Effector memory CD4-positive, alpha-beta T cell (primary cell): Measurements from ENCODE around the gene VPS18.

Experiments used
- DNase-seq, 3 donors: peaks; one replicate each; pipeline ENCODE4 v3.0.0-alpha.2; 2020
- H3K27ac ChIP-seq: 2 replicates; pipeline ENCODE4 v1.7.0; 2013; ENCODE audit warnings: mild to moderate bottlenecking, low read length, moderate library complexity; ENCODE audit not compliant: insufficient read depth, poor library complexity, severe bottlenecking
- H3K27me3 ChIP-seq: replicated peaks from 2 replicates; pipeline ENCODE4 v1.7.0; 2013; ENCODE audit warnings: mild to moderate bottlenecking, low read length; ENCODE audit not compliant: insufficient read depth, control insufficient read depth, poor library complexity, severe bottlenecking
- H3K36me3 ChIP-seq: 2 replicates; pipeline ENCODE4 v1.7.0; 2013; ENCODE audit warnings: mild to moderate bottlenecking, low read length, moderate library complexity; ENCODE audit not compliant: control insufficient read depth, insufficient read depth
- H3K4me1 ChIP-seq: 2 replicates; pipeline ENCODE4 v1.7.0; 2013; ENCODE audit warnings: low read length, mild to moderate bottlenecking; ENCODE audit not compliant: control insufficient read depth, insufficient read depth, poor library complexity, severe bottlenecking
- H3K4me3 ChIP-seq: 2 replicates; pipeline ENCODE4 v1.7.0; 2013; ENCODE audit warnings: low read length, low read depth, mild to moderate bottlenecking; ENCODE audit not compliant: insufficient read depth, poor library complexity, severe bottlenecking
- H3K9me3 ChIP-seq: 2 replicates; pipeline ENCODE4 v1.7.0; 2013; ENCODE audit warnings: mild to moderate bottlenecking, low read length, moderate library complexity; ENCODE audit not compliant: control insufficient read depth

Gene VPS18

DNA sequence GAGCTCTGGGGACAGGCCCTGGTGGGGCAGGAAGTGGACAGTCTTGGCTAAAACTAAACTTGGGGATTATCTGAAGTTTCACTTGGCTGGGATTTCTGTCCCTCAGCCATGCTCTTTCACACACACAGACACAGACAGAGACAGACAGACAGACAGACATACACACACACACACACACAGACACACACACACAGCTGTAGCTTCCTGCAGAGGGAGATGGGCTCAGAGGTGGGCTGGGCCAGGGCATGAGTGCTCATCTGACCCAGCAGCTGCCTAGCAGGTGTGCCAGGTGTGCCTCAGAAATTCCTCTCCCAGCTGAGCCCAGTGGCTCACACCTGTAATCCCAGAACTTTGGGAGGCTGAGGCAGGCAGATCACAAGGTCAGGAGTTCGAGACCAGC, 23.5 kb upstream of the VPS18 start:
- no peak for DNase-seq
- H3K4me1 ChIP-seq, result peaks cover 4% of the 10 kb centered on the region
- no peak overlapping the region for H3K4me3 ChIP-seq
- H3K9me3 ChIP-seq, result no peaks in the 10 kb centered on the region
- no peaks in the 10 kb centered on the region for H3K36me3 ChIP-seq
- H3K27me3 ChIP-seq, result no peaks in the 10 kb centered on the region
- H3K27ac ChIP-seq, result no peak overlapping the region

DNA sequence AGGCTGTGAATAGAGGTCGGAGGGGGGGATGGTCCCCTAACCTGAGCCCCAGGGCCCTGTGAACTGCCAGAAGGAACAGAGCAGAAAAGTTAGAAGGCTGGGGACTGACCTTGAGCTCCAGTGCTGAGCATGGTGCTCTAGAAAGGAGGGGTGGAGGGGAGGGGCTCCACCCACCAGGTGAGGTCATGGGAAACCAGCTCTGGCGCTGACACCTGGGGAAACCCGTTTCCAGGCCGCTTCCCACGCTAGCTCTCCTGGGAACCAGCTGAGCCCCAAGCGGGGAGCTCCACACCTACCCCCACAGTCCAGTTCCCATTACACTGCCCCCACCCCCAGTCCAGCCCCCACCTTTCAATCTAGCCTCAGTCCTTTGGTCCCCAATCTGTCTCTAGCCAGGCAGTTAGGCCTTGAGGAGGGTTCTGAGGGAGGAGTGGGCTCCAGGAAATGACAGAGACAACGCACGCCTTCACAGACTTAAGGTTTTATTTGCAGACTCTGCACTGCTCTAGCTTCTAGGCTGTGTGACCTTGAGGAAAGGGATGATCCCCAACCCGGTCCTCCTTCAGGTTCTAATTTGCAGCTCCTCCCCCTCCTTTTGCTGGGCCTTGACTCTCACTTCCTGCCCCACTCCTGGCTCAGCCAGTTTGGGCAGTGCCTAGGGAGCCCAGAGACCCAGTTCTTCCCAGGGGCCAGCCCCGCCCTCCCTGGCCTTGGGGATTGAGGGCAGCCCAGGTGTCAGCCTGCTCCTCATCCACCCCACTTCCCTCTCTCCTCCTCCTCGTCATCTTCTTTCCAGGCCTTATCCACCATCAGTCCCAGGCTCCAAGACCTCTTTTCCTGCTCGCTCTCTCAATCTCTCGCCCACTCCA, 22.3 kb upstream of the VPS18 start:
- H3K27me3 ChIP-seq, result no peaks in the 10 kb centered on the region
- peaks cover 4% of the 10 kb centered on the region for H3K4me1 ChIP-seq
- no peaks in the 10 kb centered on the region for H3K9me3 ChIP-seq
- no peaks in the 10 kb centered on the region for H3K36me3 ChIP-seq
- no peak overlapping the region for H3K27ac ChIP-seq
- H3K4me3 ChIP-seq, result no peak overlapping the region
- no peak for DNase-seq

DNA sequence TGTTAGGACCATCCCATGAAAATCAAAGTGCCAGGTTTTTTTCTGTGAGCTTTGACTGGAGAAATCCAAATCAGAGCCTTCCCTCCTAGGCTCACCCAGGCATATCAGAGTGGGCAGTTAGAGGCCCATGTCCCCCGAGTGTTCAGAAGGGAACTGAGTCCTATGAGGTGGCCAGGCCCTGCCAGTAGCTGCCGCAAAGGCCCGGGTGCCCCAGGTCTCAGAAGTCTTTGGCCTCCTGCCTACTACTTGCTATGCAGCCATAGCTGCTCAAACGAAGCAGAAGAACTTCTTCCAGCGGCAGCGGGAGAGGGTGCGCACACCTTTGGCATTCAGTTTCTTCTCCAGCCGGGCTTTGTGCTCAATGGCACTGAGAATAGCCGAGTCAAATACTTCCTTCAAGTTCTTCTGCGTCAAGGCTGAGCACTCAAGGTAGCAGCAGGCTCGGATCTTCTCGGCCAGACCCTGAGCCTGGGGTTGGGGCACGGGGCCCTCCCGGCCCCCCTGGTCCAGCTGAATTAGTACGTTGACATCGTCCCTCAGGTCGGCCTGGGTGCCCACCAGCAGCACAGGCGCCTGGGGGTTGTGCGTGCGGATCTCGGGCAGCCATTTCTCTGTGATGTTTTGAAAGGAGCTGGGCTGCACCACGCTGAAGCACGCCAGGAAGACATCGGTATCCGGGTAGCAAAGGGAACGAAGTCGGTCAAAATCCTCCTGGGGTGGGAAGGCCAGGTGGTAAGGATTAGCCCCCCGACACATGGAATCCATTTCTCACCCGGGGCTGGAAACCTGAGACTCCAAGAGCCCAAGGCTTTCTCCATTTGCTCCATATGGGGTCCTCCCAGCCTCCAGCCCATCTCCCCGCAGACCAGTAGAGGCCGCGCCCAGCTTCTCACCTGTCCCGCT, 21.2 kb upstream of the VPS18 start:
- H3K27ac ChIP-seq, result no peak overlapping the region
- no peak for DNase-seq
- no peaks in the 10 kb centered on the region for H3K27me3 ChIP-seq
- no peaks in the 10 kb centered on the region for H3K9me3 ChIP-seq
- H3K4me3 ChIP-seq, result peak overlapping the region; percentile 57
- no peaks in the 10 kb centered on the region for H3K36me3 ChIP-seq
- H3K4me1 ChIP-seq, result peaks cover 4% of the 10 kb centered on the region

DNA sequence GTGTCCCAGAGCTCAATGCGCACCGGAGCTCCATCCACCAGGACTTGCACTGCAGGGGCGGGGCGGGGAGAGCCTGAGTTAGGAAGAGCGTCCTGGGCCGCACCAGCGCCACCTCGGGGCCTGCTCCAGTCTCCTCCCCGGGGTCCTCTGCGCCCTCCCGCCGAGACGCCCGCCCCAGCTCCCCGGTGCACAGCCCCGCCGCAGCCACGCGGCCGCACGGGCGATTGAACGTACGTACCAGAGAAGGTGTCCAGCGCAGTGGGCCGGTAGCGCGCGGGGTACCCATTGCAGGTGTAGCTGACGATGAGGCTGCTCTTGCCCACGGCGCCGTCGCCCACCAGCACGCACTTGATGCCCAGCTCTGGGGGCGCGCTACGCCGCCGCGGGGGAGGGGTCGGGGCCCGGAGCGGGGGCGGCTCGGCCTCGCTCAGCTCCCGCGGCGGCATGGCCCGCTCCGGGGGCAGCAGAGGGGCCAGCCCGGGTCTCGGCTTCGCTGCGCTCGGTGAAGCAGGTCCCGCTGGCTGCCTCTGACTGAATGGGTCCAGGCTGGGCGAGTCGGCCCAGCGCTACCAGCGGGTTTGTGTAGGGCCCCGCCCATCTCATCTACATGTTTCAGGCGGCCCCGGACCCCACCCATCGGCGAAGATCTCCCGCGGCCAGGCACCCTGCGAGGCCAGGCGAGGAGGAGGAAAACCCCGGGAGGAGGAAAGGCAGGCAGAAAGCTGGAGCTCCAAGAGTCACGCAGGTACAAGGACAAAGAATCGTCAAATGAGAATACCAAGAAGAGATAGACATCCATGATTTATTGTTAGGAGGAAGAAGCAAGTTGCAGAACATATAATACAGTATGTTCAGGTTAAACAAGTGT, 20.3 kb upstream of the VPS18 start, which contains the start of gene RHOV:
TSS of gene RHOV (minus strand) at position 541 of the 868 bp plus-strand sequence. CDS start at position 446, 95 bp downstream.
- H3K9me3 ChIP-seq, result no peaks in the 10 kb centered on the region
- peak within 1 kb of the TSS; percentile 57 for H3K4me3 ChIP-seq
- H3K27ac ChIP-seq, result no peak within 1 kb of the TSS
- no peaks in the 10 kb centered on the region for H3K27me3 ChIP-seq
- no peaks in the 10 kb centered on the region for H3K36me3 ChIP-seq
- H3K4me1 ChIP-seq, result peaks cover 4% of the 10 kb centered on the region
- peak; percentile 29 to 46 (median 38) for DNase-seq

DNA sequence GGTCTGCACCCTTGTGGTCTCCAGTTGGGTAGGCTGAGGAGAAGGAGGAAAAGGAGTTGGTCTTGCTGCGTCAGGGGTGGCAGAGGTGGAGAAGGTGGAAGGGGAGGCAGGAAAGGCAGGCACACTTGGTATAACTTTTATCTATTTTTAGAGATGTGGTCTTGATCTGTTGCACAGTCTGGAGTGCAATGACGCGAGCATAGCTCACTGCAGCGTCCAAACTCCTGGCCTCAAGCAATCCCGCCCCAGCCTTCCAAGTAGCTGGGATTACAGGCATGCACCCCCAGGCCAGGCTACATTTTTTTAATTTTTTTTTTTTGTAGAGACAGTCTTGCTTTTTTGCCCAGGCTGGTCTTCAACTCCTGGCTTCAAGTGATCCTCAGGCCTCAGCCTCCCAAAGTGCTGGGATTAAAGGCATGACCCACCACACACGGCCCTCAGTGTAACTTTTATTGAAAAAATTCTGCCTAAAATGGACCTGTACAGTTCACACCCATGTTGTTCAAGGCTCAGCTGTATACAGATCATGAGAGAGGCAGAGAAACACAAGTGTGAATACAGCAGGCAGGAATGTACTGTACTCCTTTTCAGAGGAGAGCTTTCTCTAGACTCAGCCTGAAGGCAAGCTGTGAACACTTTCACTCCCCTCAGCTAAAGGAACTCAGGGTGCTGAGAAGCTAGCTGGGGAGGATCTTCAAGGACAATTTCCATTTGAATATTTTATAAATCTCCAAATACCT, 18.1 kb upstream of the VPS18 start:
- Histone ChIP-seq H3K27ac (no peak overlapping the region), H3K27me3 (no peaks in the 10 kb centered on the region), H3K4me1 (peaks cover 4% of the 10 kb centered on the region), H3K9me3 (no peaks in the 10 kb centered on the region), H3K4me3 (no peak overlapping the region), H3K36me3 (no peaks in the 10 kb centered on the region)
- no peak for DNase-seq

DNA sequence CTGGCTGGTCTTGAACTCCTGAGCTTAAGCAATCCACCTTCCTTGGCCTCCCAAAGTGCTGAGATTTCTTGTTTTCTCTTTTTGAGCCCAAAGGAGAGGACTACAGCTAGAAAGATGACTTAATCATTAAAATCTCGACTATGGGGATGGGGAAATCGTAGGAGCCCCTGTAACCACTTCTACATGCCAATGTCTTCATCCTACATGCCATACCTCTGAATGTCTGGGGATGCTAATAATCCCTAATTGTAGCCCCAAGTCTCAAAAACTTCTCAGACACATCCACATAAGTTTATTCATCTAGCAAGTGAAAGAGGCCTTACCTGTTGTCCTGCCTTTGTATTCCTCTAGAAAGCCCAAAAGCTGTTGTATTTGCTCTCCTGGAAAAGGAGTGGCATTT, 16.6 kb upstream of the VPS18 start:
- H3K27me3 ChIP-seq, result no peaks in the 10 kb centered on the region
- no peaks in the 10 kb centered on the region for H3K36me3 ChIP-seq
- no peak overlapping the region for H3K4me3 ChIP-seq
- DNase-seq, result no peak
- H3K4me1 ChIP-seq, result peaks cover 4% of the 10 kb centered on the region
- no peaks in the 10 kb centered on the region for H3K9me3 ChIP-seq
- no peak overlapping the region for H3K27ac ChIP-seq

DNA sequence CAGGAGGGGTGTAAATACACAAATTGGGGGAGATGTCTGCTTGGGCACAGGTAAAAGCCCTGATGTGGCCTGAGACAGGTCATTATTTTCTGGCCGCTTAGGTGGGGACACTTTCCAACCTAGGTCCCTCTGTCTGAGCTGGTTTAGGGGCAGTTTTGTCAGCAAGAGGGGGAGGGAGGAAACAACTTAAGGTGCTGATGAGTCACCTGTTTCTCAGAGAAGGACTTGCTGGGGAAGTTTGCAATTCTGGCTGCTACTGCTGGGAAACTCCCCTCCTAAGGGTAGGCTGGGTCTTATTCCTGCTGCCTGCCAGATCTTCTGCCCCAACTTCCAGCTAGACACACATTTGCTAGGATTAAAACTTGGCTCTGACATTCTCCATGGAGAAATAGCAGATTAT, 15.5 kb upstream of the VPS18 start:
- H3K36me3 ChIP-seq, result no peaks in the 10 kb centered on the region
- no peaks in the 10 kb centered on the region for H3K9me3 ChIP-seq
- no peaks in the 10 kb centered on the region for H3K27me3 ChIP-seq
- no peak overlapping the region for H3K4me3 ChIP-seq
- H3K27ac ChIP-seq, result no peak overlapping the region
- no peak for DNase-seq
- H3K4me1 ChIP-seq, result peaks cover 4% of the 10 kb centered on the region

DNA sequence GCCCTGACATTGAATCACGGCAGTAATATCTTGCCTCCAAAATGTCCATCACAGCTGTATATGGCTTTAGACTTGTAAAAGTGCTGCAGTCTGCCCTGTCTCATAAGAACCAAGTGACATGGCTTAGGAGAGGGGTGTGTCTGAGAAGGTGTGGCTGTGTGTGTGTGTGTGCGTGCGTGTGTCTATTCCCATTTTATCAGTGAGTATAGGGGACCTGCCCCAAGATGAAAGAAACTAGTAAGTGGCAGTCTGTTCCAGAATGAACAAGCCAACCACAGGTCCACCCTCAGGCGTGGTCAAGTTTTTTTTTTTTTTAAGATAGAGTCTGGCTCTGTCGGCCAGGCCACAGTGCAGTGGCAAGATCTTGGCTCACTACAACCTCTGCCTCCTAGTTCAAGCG, 14.6 kb upstream of the VPS18 start:
- Histone ChIP-seq H3K27me3 (no peaks in the 10 kb centered on the region), H3K4me1 (peaks cover 3% of the 10 kb centered on the region), H3K4me3 (no peak overlapping the region), H3K27ac (no peak overlapping the region), H3K36me3 (no peaks in the 10 kb centered on the region), H3K9me3 (no peaks in the 10 kb centered on the region)
- no peak for DNase-seq

DNA sequence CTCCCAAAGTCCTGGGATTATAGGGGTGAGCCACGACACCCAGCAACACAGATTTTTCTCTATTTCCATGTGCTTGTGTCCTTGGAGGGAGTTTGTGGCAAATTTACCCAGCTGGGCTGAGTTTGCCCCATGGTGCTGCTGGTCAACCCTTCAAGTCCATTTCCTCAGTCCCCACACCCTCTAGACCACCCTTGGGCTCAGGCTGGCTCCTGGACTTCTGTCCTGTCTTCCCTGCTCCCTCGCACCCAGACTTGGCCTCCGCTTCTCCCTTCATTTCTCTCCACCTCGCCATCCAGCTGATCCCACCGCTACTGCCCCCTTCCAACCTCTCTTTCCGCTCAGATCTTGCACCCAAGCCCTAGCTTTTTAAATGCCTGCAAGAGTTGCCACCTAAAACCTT, 12.9 kb upstream of the VPS18 start:
- Histone ChIP-seq H3K4me3 (no peak overlapping the region), H3K27me3 (no peaks in the 10 kb centered on the region), H3K27ac (no peak overlapping the region), H3K4me1 (peaks cover 6% of the 10 kb centered on the region), H3K9me3 (no peaks in the 10 kb centered on the region), H3K36me3 (no peaks in the 10 kb centered on the region)
- DNase-seq, result no peak
